Keratinocyte (primary cell): ENCODE data around the gene TTLL13. TPM values are rescaled to one million over a fixed set of nuclear protein-coding genes. Genes with fewer than 3 reads are reported as not detected.

Experiments
- DNase-seq: peaks from one replicate; pipeline ENCODE4 v3.0.0-alpha.2; 2011; ENCODE audit warnings: low read depth, missing footprints, low spot score
- FAIRE-seq: peaks from 2 replicates; lab custom pipeline; 2011; peaks lifted over from hg19 to GRCh38; lab: Jason Lieb, UNC
- H2AFZ ChIP-seq: 2 replicates; pipeline ENCODE4 v1.6.0; 2012; ENCODE audit warnings: low read length, control low read depth, inconsistent platforms; ENCODE audit not compliant: control insufficient read depth
- H3K27ac ChIP-seq: 2 replicates; pipeline ENCODE4 v1.5.1; 2011; ENCODE audit warnings: low read length; ENCODE audit not compliant: control insufficient read depth, insufficient read depth
- H3K27me3 ChIP-seq: 3 replicates; pipeline ENCODE4 v1.6.0; 2011; ENCODE audit warnings: low read length; ENCODE audit not compliant: control insufficient read depth, insufficient read depth; ENCODE audit errors: extremely low read depth
- H3K36me3 ChIP-seq, 2 experiments: 2 replicates in 1 of 2; 3 replicates in 1 of 2; pipeline ENCODE4 v1.5.1; 2011; ENCODE audit warnings: low read length in 2 of 2, mild to moderate bottlenecking in 1 of 2; ENCODE audit not compliant: control insufficient read depth in 2 of 2, insufficient read depth in 2 of 2; ENCODE audit errors: extremely low read depth in 1 of 2
- H3K4me1 ChIP-seq: 3 replicates; pipeline ENCODE4 v1.5.1; 2011; ENCODE audit warnings: low read length; ENCODE audit not compliant: control insufficient read depth, insufficient read depth; ENCODE audit errors: extremely low read depth
- H3K4me2 ChIP-seq: 3 replicates; pipeline ENCODE4 v1.6.0; 2011; ENCODE audit warnings: low read depth, low read length; ENCODE audit not compliant: control insufficient read depth, insufficient read depth; ENCODE audit errors: extremely low read depth
- H3K4me3 ChIP-seq, 3 experiments: fragments of 200-600 bp in 1 of 3; sonication (generic) in 1 of 3; 2 replicates in 2 of 3; 3 replicates in 1 of 3; pipeline ENCODE4 v1.5.1; 2011 to 2016; ENCODE audit warnings: low read length in 3 of 3, mild to moderate bottlenecking in 3 of 3, control low read depth in 2 of 3, inconsistent platforms in 1 of 3, low read depth in 1 of 3, mixed read lengths in 1 of 3, mixed run types in 1 of 3, moderate library complexity in 1 of 3; ENCODE audit not compliant: control insufficient read depth in 2 of 3, insufficient read depth in 2 of 3; ENCODE audit errors: extremely low read depth in 1 of 3
- H3K79me2 ChIP-seq: 2 replicates; pipeline ENCODE4 v1.6.0; 2012; ENCODE audit warnings: low read length; ENCODE audit not compliant: control insufficient read depth, insufficient read depth
- H3K9ac ChIP-seq: 3 replicates; pipeline ENCODE4 v1.6.0; 2011; ENCODE audit warnings: low read length; ENCODE audit not compliant: control insufficient read depth, insufficient read depth; ENCODE audit errors: extremely low read depth
- H3K9me1 ChIP-seq: 3 replicates; pipeline ENCODE4 v1.6.0; 2011; ENCODE audit warnings: low read length; ENCODE audit not compliant: control insufficient read depth, insufficient read depth; ENCODE audit errors: extremely low read depth
- H3K9me3 ChIP-seq: 2 replicates; pipeline ENCODE4 v1.5.1; 2012; ENCODE audit warnings: low read depth, low read length; ENCODE audit not compliant: control insufficient read depth
- H4K20me1 ChIP-seq: 3 replicates; pipeline ENCODE4 v1.6.0; 2011; ENCODE audit warnings: low read length; ENCODE audit not compliant: control insufficient read depth, insufficient read depth; ENCODE audit errors: extremely low read depth
- CTCF ChIP-seq, 3 experiments: IDR thresholded peaks in 1 of 3; conservative IDR thresholded peaks in 1 of 3; optimal IDR thresholded peaks in 1 of 3; 2 replicates in 2 of 3; 3 replicates in 1 of 3; pipeline versions ENCODE3 to v1.5.1; 2011; ENCODE audit warnings: low read length in 3 of 3, mild to moderate bottlenecking in 3 of 3, moderate library complexity in 2 of 3, control low read depth in 1 of 3, inconsistent platforms in 1 of 3; ENCODE audit not compliant: insufficient read depth in 2 of 3; ENCODE audit errors: extremely low read depth in 1 of 3
- EZH2 ChIP-seq: IDR thresholded peaks from one replicate; pipeline ENCODE4 v1.6.1; 2012; ENCODE audit warnings: inconsistent platforms, mild to moderate bottlenecking, low read length, moderate library complexity
- dilution Hi-C: fragments of 300-500 bp; cut with MboI; formaldehyde crosslinking; loops from one replicate; pipeline ENCODE4 v1.7.0; 2020; ENCODE audit warnings: low sequenced_read_pairs; ENCODE audit not compliant: extremely low pct_ligation_motif_present
- polyA plus RNA-seq, 5 experiments: library from polyadenylated mRNA; depleted of rRNA in 3 of 5; stranded (reverse) in 3 of 5; stranded (forward) in 1 of 5; unstranded in 1 of 5; fragments of >200 nt; gene quantifications; 1 replicate in 1 of 5; 2 replicates in 3 of 5; 3 replicates in 1 of 5; pipeline versions ENCODE4 v1.2.1 to v1.2.3, GENCODE V29; 2011 to 2012; ENCODE audit warnings: missing spikeins in 2 of 5, low read depth in 1 of 5, low replicate concordance in 1 of 5

TTLL13 gene
- polyA plus RNA-seq, 1 donor (not counting 4 experiments of a cell fraction or from before 2014, with no cell fraction given): 0.07 TPM

GRCh38 chr15:90219421-90220141 lies 29.8 kb upstream of the TTLL13 start:
- dilution Hi-C loops: no loop called here
- H4K20me1 ChIP-seq: no peaks in the 10 kb centered on the region
- FAIRE-seq: no peak
- peaks cover 17% of the 10 kb centered on the region for H3K4me1 ChIP-seq
- no peaks in the 10 kb centered on the region for H3K27me3 ChIP-seq
- no peak overlapping the region for H3K9ac ChIP-seq
- TF ChIP-seq CTCF (optimal IDR thresholded peaks at IDR 0.05 in 1 of 3, IDR thresholded peaks at IDR 0.05 in 1 of 3, conservative IDR thresholded peaks at IDR 0.05 in 1 of 3; ENCODE audit: extremely low read depth in 1 of 3, insufficient read depth in 2 of 3, low read length in 3 of 3) (peak; percentile 51 to 62 (median 59)), EZH2 (no peak)
- no peak overlapping the region for H3K4me2 ChIP-seq
- no peak overlapping the region for H3K4me3 ChIP-seq
- H3K36me3 ChIP-seq: peaks cover 31 to 53% of the 10 kb centered on the region in 2 experiments
- H3K79me2 ChIP-seq: peaks cover 52% of the 10 kb centered on the region
- no peaks in the 10 kb centered on the region for H3K9me3 ChIP-seq
- peaks cover 4% of the 10 kb centered on the region for H3K9me1 ChIP-seq
- H2AFZ ChIP-seq: no peak overlapping the region
- no peak for DNase-seq
- no peak overlapping the region for H3K27ac ChIP-seq

- Histone ChIP-seq H3K9ac (no peak overlapping the region), H3K79me2 (peaks cover 36% of the 10 kb centered on the region), H2AFZ (no peak overlapping the region), H3K27ac (no peak overlapping the region), H4K20me1 (no peaks in the 10 kb centered on the region), H3K27me3 (no peaks in the 10 kb centered on the region), H3K4me1 (peaks cover 13% of the 10 kb centered on the region), H3K4me3 (no peak overlapping the region), H3K9me3 (no peaks in the 10 kb centered on the region), H3K4me2 (no peak overlapping the region), H3K36me3 (peaks cover 45 to 57% of the 10 kb centered on the region in 2 experiments), H3K9me1 (peaks cover 5% of the 10 kb centered on the region)
- TF ChIP-seq EZH2 (no peak), CTCF (optimal IDR thresholded peaks at IDR 0.05 in 1 of 3, IDR thresholded peaks at IDR 0.05 in 1 of 3, conservative IDR thresholded peaks at IDR 0.05 in 1 of 3; ENCODE audit: extremely low read depth in 1 of 3, insufficient read depth in 2 of 3, low read length in 3 of 3) (peak; percentile 61 to 87 (median 83))
- DNase-seq: no peak
- peak; percentile 67 for FAIRE-seq
- dilution Hi-C loops: no loop called here
Observed at GRCh38 chr15:90221246-90221900, 28.0 kb upstream of the TTLL13 start.
